Fibroblast of peridontal ligament (primary cell): ENCODE data around the gene KIAA0586.
"Not testable (repeated sequence)": the region's sequence is repeated elsewhere in the genome, so short reads cannot be mapped to it uniquely, and the experiment has no call there.

ENCODE experiments used
- DNase-seq: peaks from one replicate; pipeline ENCODE4 v3.0.0-alpha.2; 2010; ENCODE audit errors: extremely low read depth

Gene KIAA0586

GRCh38 chr14:58547649-58548048 lies 120.1 kb downstream of the KIAA0586 start:
- DNase-seq = no peak

DNA sequence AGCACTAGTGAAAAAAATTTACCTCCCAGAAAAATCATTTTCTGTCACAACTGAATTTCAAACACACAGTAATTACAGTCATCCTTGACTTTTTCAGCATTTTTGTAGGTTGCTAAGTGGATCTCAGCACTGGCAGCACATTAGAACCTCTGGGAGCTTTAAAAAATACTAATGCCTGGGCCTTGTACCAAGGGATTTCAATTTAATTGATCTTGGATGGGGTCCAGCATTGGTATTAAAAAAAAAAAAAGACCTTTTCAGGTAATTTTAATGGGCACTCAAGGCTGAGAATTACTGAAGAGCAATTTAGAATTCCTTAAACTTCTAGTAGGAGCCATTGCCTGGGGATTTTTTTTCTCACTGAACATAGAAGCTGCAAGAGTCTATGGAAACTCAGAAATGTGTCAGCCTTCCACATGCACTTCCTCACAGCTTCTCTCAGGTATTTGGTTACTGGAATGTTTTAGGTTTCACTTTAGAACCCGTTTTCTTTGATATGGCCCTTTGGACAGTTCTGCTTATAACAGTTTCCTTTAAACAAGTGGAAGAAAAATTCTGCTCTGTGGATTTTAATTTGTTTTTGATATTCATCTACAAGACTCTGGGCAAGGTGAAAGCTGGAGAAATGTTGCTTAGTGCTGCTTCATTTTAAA lies 121.7 kb downstream of the KIAA0586 start:
- DNase-seq = no peak

DNA sequence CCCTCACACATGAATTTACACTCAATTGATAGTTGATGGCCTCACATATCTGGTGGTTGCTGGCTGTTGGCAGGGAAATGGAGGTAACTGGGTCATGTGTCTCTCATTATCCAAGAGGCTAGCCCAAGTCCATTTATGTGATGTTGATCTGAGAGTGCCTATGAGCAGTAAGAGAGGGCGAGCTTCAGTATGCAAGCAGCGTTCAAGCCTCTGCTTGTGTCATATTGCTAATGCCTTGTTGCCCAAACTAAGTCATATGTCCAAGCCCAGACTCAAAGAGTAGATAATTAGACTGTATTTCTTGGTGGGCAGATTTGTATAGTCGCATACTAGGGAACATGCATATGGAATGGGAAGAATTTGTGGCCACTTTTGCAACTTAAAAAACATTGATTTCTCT lies 126.4 kb downstream of the KIAA0586 start:
- DNase-seq = no peak

DNA sequence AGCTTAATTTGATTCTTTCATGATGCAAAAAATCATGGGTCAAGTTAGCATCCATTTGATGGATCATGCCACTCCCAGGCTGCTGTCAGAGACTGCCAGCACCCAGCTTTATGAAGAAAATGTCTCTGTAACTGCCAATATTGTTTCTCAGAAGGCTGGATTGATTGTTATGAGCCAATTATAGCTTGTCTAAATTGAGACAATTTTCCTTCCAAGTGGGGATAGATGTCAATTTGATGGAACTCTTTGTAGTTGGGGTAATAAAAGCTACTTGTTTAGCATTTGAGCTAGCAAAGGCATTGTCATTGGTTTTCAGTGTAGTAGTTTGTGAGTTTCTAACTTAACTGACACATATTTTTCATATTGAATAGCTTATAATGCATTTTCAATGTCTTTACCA lies 128.1 kb downstream of the KIAA0586 start:
- DNase-seq = no peak

GRCh38 chr14:58557242-58557641 lies 129.7 kb downstream of the KIAA0586 start:
- no peak for DNase-seq

DNA sequence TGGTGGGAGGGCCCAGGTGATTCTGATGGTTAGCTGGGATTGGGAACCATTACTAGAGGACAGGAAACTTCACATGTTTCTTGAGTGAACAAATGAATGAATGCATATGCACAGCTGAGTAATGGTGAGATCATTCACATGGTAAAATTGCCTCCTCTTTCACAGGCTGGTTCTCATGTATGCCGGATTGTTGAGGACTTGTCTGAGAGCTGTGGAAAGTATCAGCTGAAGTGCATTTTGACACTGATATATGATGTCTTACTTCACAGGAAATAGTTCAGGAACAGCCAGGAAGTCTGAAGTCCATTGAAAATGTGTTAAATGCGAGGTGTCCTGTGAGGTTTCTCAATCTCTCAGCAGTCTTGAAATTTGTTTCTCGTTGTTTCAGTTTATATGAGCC lies 132.7 kb downstream of the KIAA0586 start:
- DNase-seq = peak; percentile 29

DNA sequence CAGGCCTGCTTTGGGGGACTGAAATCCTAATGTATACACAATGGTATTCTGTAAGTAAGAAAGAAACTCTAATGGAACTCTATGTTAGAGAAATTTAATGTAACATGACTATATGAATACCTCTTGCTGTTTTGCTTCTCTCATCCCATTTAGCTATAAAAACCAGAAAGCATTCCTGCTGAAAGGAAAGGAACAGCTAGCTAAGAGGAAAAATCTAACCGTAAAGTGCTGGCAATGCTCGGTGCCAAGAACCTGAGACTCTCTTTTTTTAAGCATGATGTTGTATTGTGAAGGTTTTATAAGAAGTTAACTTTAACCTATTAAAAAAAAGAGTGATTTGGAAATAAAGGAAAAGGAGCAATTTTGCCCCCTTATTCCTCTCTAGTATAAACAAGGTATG lies 134.6 kb downstream of the KIAA0586 start:
- DNase-seq = no peak

GRCh38 chr14:58563978-58564377 lies 136.5 kb downstream of the KIAA0586 start:
- DNase-seq = peak; percentile 23

DNA sequence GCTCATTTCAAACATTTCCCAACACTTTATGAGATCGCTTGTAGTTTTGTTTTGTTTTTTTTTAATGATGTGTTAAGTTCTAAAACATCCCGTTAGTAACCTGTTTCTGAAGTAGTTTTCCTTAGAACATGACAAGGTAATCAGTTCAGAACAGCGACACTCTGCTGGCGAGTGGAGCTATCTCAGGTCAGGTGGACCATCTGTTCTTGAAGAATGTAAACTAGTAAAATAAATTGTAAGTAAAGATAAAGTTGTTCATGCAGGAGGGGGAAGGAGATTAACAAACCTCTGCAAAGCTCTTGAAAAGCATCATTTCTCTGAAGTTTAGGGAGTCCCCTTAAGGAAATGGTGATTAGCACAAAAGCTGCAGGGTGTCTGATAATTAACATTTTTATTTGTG lies 138.3 kb downstream of the KIAA0586 start:
- DNase-seq = no peak

DNA sequence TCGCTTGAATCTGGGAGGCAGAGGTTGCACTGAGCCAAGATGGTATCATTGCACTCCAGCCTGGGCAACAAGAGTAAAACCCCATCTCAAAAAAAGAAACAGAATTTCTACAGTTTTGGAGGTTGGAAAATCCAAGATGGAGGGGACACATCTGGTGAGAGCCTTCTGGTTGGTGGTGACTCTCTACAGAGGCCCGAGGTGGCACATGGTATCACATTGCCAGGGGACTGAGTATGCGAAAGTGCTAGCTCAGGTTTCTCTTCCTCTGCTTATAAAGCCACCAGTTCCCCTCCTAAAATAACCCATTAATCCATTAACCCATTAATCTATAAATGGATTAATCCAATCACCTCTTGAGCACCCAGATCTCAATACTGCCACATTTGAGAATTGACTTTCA lies 139.5 kb downstream of the KIAA0586 start:
- no peak for DNase-seq

- DNase-seq = no peak
These were observed 140.8 kb downstream of the KIAA0586 start for GRCh38 chr14:58568322-58568721.

DNA sequence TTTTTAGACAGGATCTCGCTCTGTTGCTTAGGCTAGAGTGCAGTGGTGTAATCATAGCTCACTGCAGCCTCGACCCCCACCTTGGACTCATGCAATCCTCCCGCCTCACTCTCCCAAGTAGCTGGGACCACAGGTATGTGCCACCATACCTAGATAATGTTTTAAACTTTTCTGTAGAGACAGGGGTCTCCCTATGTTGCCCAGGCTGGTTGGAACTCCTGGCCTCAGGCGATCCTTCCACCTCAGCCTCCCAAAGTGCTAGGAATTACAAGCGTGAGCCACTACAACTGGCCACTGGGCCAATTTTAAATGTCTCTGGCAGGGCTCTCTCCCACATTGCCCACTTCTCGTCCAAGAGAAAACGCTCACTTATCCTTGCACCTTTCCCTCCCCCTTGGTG lies 143.7 kb downstream of the KIAA0586 start:
- DNase-seq = no peak

DNA sequence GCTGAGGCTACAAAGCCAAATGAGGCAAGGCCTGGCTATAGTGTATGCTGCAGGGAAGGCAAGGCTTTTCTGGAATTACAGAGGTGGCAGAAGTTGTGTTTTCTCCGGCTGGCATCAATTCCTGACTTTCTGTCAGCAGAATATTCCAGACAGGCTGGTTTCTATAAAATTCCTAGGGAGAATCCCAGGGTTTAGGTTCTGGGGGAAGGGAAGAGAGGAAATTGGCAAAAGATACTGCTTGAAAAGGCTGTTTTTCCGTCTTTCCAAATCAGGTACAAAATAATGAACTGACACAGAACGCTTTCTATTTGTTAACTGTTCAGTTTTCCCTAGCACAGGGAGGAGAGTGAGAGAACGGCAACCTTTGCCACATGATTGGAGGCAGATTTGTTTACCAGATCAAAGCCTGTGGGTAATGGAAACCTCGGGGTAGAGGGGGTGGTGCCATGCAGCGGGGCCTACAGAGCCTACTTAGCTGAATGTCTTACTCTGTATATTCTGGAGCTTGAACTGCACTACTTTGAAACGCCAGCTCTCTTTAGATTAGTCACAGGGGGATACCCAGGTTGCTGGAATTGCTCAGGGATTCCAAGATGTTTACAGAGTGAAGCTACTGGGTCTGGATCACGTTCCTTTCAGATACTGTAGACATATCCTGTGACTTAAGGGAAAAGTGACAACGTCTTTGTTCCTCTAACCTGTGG lies 144.4 kb downstream of the KIAA0586 start:
- peak; percentile 55 for DNase-seq

- DNase-seq = no peak
These were observed 144.9 kb downstream of the KIAA0586 start for GRCh38 chr14:58572473-58572853.

DNA sequence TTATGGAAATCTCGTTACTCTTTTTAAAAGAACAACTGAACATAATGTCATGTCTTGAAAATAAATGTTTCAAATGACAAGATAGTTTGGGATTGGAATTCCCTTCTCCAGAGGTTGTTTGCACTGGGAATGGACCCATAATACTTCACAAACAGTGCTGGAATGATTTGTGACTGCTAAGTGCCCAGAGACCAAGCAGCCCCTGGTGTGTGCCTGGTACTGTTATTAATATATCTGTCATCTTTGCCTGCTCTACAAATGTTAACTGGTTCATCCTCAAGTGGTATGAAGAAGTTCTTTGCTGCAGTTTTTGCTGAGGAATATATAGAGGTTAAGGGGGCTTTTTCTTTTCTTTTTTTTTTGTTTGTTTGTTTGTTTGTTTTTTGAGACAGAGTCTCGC lies 145.3 kb downstream of the KIAA0586 start:
- no peak for DNase-seq

DNA sequence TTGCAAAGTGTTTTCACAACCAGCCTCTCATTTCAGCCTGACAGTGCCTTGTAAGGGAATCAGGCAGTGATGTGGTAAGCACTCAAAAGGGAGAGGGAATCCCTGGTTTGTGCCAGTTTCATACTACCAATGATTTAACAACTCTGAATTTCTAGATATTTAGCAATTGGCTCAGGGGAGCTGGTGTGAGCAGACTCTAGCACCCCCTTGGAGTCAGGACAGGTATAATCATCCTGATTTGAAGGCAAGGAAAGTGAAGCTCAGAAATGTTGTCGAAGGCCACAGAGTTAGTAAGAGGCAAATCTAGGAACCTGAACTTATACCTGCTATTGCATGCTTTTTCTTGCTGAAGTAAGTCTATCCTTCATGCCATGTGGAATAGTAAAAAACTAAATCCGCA lies 147.1 kb downstream of the KIAA0586 start:
- no peak for DNase-seq

DNA sequence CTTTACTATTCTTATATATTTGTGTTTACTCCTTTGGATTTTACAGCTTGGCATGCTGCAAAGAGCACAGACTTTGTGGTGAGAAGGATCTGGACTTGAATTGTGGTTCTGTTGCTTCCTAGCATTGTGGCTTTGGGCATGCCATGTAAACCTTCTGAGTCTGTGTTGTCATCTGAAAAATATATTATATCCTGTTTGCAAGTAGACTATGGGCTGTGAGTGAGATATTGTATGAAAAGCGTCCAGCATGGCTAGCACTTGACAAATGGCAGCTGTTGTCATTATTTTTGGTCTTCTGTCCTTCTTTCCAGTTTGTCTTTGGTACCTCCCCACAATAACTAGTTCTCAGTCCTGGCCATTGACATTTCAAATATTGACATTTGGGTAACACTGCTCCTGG lies 148.4 kb downstream of the KIAA0586 start:
- no peak for DNase-seq

DNA sequence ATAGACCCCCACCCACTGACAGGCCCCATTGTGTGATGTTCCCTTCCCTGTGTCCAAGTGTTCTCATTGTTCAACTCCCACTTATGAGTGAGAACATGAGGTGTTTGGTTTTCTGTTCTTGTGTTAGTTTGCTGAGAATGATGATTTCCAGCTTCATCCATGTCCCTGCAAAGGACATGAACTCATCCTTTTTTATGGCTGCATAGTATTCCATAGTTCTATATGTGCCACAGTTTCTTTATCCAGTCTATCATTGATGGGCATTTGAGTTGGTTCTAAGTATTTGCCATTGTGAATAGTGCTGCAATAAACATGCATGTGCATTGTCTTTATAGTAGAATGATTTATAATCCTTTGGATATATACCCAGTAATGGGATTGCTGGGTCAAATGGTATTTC lies 152.5 kb downstream of the KIAA0586 start:
- DNase-seq = not testable (repeated sequence)

- not testable (repeated sequence) for DNase-seq
These were observed 153.9 kb downstream of the KIAA0586 start for GRCh38 chr14:58581389-58581788.

DNA sequence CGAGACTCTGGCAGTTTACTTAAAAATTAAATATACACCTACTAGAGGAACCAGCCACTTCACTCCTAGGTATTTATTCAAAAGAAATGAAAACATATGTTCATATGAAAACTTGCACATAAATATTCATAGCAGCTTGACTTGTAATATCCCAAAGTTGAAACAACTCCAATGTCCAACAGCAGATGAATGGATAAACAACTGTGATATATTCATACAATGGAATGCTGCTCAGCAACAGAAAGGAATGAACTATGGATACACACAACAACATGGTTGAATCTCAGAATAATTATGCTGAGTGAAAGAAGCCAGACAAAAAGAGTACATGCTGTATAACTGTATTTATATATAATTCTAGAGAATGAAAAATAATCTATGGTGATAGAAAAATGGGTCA lies 156.9 kb downstream of the KIAA0586 start:
- DNase-seq = peak; percentile 86

DNA sequence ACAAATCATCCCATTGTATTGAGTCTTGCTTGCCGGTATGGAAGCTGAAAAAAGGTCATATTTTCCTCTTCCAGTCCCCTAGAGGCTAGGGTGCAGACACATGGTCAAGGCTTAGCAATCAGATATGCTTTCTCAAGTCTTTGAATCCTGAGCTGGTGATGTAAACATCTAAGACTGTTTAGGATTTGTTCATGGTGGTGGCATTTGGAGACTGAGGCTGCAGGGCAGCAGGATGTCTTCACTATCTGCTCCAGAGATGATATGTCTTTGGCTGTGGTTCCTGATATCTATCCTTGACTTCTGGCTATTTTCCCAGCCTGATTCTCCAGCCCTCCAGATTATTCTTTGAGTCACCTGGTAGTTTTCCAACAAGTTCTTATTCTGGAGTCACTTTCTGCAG lies 159.8 kb downstream of the KIAA0586 start:
- peak; percentile 77 for DNase-seq

DNA sequence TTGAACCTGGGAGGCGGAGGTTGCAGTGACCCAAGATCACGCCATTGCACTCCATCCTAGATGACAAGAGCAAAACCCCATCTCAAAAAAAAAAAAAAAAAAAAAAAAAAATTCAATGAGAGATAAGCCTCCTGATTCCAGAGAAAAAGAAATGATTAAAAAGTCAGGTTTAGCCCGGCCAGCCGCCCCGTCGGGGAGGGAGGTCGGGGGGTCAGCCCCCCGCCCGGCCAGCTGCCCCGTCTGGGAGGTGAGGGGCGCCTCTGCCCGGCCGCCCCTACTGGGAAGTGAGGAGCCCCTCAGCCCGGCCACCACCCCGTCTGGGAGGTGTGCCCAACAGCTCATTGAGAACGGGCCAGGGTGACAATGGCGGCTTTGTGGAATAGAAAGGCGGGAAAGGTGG lies 160.8 kb downstream of the KIAA0586 start:
- DNase-seq = not testable (repeated sequence)

DNA sequence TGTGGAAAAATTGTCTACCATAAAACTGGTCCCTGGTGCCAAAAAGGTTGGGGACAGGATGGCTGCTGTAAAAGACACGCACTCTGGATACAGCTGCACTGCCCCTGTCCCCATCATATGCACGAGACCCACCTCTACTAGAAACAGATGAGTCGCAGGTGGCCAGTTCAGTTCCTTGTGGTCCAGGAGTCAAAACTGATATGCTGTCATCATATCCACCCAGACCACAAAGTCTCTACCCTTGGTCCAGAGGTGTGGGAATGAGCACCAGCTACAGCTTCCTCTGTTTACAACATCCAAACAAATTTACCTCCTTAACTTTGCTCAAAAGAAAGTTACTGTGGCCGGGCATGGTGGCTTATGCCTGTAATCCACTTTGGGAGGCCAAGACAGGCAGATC lies 166.5 kb downstream of the KIAA0586 start:
- DNase-seq = no peak

- no peak for DNase-seq
These were observed 169.5 kb downstream of the KIAA0586 start for GRCh38 chr14:58597041-58597440.
